ENCODE data around the gene TNFAIP2.
"Not testable (repeated sequence)": the region's sequence is repeated elsewhere in the genome, so short reads cannot be mapped to it uniquely, and the experiment has no call there.

The TNFAIP2 gene

GRCh38 chr14:103164779-103165178, 41.5 kb downstream of the TNFAIP2 start:
- no peak overlapping the region for H3K4me3 ChIP-seq (ENCODE audit: low read depth, low read length)
- TF ChIP-seq, protein P1, sequence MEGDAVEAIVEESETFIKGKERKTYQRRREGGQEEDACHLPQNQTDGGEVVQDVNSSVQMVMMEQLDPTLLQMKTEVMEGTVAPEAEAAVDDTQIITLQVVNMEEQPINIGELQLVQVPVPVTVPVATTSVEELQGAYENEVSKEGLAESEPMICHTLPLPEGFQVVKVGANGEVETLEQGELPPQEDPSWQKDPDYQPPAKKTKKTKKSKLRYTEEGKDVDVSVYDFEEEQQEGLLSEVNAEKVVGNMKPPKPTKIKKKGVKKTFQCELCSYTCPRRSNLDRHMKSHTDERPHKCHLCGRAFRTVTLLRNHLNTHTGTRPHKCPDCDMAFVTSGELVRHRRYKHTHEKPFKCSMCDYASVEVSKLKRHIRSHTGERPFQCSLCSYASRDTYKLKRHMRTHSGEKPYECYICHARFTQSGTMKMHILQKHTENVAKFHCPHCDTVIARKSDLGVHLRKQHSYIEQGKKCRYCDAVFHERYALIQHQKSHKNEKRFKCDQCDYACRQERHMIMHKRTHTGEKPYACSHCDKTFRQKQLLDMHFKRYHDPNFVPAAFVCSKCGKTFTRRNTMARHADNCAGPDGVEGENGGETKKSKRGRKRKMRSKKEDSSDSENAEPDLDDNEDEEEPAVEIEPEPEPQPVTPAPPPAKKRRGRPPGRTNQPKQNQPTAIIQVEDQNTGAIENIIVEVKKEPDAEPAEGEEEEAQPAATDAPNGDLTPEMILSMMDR (IDR thresholded peaks at IDR 0.05; ENCODE audit: low read depth, low read length) = no peak
- DNase-seq (ENCODE audit: low read depth, low spot score) = no peak
- in situ Hi-C loops (cut with HindIII; ENCODE audit: low sequenced_read_pairs) = no loop called here

DNA sequence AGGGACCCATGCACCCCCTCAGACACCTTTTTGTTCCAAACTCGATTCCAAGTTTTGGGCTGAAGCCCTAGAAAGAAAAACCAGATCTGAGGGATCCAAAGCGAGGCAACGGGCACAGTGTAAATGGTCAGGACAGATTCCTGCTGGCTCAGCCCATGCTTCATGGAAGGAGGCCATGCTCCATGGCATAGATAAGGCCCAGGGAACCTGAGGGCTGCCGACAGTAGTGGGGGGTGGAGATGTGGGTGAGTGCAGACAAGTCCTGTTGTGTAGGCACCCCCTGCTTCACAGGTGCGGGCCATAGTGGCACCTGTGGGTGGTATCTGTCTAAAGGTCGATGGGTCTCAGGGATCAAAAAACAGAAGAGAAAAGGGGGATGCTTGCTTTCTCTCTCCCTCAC, 42.1 kb downstream of the TNFAIP2 start:
- TF ChIP-seq, protein P1 (IDR thresholded peaks at IDR 0.05; ENCODE audit: low read depth, low read length) = no peak
- no peak overlapping the region for H3K4me3 ChIP-seq (ENCODE audit: low read depth, low read length)
- DNase-seq (ENCODE audit: low read depth, low spot score) = no peak
- in situ Hi-C loops (cut with HindIII; ENCODE audit: low sequenced_read_pairs) = no loop called here

GRCh38 chr14:103169954-103170353, 46.7 kb downstream of the TNFAIP2 start:
- DNase-seq (ENCODE audit: low read depth, low spot score) = no peak
- TF ChIP-seq, protein P1 (IDR thresholded peaks at IDR 0.05; ENCODE audit: low read depth, low read length) = no peak
- in situ Hi-C loops (cut with HindIII; ENCODE audit: low sequenced_read_pairs) = no loop called here
- no peak overlapping the region for H3K4me3 ChIP-seq (ENCODE audit: low read depth, low read length)

DNA sequence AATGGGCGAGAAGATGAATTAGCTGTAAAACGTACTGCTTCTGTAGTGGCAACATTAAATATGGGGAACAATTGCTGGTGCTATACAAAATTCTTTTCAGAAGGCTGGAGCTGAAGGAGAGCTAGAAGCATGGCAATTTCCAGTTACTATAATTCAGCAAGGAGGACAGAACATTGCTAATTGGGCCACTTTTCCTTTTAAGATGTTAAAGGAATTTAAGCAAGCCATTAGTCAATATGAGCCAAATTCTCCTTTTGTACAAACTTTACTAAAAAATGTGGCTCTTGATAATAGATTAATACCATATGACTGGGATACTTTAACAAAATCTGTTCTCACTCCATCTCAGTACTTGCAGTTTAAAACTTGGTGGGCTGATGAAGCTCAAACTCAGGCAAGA, 47.9 kb downstream of the TNFAIP2 start:
- H3K4me3 ChIP-seq (ENCODE audit: low read depth, low read length); in situ Hi-C loops (cut with HindIII; ENCODE audit: low sequenced_read_pairs); DNase-seq (ENCODE audit: low read depth, low spot score): not testable (repeated sequence)

GRCh38 chr14:103172921-103173320, 49.7 kb downstream of the TNFAIP2 start:
- DNase-seq (ENCODE audit: low read depth, low spot score) = no peak
- in situ Hi-C loops (cut with HindIII; ENCODE audit: low sequenced_read_pairs) = no loop called here
- TF ChIP-seq, protein P1 (IDR thresholded peaks at IDR 0.05; ENCODE audit: low read depth, low read length) = no peak
- no peak overlapping the region for H3K4me3 ChIP-seq (ENCODE audit: low read depth, low read length)

DNA sequence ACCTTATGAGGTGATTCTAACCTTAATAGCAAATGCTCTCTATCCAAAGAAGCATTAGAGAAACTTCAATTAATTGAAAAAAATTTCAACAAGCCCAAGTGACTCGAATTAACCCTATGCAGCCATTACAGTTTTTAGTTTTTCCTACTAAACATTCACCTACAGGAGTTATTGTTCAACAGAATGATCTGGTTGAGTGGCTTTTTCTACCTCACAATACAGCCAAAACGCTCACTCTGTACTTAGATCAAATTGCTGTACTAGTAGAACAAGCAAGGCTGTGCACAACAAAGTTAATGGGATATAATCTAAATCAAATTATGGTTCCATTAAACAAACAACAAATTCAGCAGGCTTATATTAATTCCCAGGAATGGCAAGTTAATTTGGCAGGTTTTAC, 50.6 kb downstream of the TNFAIP2 start:
- DNase-seq (ENCODE audit: low read depth, low spot score); in situ Hi-C loops (cut with HindIII; ENCODE audit: low sequenced_read_pairs); H3K4me3 ChIP-seq (ENCODE audit: low read depth, low read length): not testable (repeated sequence)

- in situ Hi-C loops (cut with HindIII; ENCODE audit: low sequenced_read_pairs); H3K4me3 ChIP-seq (ENCODE audit: low read depth, low read length); DNase-seq (ENCODE audit: low read depth, low spot score): not testable (repeated sequence)
Measured at GRCh38 chr14:103176176-103176575, 52.9 kb downstream of the TNFAIP2 start.

GRCh38 chr14:103177376-103177775, 54.1 kb downstream of the TNFAIP2 start:
- DNase-seq (ENCODE audit: low read depth, low spot score) = no peak
- in situ Hi-C loops (cut with HindIII; ENCODE audit: low sequenced_read_pairs) = no loop called here
- no peak overlapping the region for H3K4me3 ChIP-seq (ENCODE audit: low read depth, low read length)
- TF ChIP-seq, protein P1 (IDR thresholded peaks at IDR 0.05; ENCODE audit: low read depth, low read length) = no peak
